T1000 (cell line): Measurements from ENCODE around the gene BPI.
"Not testable (repeated sequence)": the region's sequence is repeated elsewhere in the genome, so short reads cannot be mapped to it uniquely, and the experiment has no call there.

Source experiments
- DNase-seq: peaks from one replicate; lab custom pipeline; 2025; ENCODE audit warnings: mixed read lengths; lab: John Stamatoyannopoulos, UW

The BPI gene

DNA sequence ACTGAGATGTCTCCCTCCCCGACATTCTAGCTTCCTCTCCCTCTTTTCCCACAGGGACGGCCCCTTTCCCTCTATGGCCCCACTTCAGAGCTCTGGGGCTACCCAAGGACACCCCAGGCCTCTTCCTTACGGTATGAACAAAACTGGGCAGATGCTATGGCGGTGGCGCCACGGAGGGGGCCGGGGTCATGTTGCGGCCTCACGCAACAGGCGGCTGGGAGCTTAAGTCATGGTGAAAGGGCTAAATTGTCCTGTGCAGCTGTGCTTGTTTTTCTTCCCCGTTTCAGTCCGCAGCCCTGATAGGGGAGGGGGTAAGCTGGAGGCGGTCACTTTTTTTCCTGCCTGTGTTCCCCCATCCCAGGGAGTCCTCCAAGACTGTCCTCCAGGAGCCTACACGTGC lies 25.8 kb upstream of the BPI start:
- DNase-seq: no peak

DNA sequence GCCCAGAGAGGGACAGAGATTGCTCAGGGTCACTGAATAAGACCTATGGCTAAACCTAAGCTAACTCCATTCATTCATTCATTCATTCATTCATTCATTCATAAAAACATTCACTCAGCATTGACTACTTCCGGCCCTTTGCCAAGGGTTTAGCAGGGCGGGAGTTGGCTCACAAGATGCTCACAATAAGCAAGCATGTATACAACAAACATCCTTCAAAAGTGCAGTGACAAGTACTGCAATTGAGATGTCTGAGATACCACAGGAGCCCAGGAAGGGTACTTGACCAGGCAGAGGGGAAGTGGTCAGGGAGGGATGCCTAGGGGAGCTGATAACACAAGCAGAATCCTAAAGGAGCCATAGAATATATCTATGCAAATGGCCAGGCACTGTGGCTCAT lies 25.2 kb upstream of the BPI start:
- DNase-seq: no peak

DNA sequence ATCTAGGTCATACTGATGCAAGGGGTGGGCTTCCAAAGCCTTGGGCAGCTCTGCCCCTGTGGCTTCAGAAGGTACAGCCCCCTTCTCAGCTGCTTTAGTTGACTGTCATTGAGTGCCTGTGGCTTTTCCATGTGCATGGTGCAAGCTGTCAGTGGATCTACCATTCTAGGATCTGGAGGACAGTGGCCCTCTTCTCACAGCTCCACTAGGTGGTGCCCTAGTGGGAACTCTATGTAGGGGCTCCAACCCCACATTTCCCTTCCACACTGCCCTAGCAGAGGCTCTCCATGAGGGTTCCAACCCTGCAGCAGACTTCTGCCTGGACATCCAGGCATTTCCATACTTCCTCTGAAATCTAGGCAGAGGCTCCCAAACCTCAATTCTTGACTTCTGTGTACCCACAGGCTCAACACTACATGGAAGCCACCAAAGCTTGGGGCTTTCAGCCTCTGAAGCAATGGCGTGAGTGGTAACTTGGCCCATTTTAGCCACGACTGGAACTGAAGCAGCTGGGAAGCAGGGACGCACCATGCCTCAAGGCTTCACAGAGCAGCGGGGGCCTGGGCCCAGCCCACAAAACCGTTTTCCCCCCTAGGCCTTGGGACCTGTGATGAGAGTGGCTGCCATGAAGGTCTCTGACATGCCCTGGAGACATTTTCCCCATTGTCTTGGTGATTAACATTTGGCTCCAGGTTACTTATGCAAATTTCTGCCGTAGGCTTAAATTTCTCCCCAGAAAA lies 22.6 kb upstream of the BPI start:
- not testable (repeated sequence) for DNase-seq

DNA sequence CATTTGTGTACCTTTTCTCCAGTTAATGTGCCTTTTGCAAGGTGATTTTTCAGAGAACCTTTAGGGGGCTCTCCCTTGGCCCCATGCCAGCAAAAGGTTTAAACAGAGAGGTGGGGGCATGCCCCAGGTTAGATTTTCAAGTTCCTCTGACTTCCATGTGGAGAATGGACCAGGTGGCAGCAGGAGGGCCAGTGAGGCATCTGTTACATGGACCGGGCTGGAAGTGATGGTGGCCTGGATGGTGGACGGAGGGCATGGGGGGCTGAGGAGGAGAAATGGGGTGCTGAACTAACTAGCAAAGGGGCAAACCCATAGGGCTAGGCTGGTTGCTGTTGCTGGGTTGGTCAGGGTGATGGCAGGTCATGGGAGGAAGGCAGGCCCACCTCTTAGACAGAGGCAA lies 20.7 kb upstream of the BPI start:
- DNase-seq: no peak

DNA sequence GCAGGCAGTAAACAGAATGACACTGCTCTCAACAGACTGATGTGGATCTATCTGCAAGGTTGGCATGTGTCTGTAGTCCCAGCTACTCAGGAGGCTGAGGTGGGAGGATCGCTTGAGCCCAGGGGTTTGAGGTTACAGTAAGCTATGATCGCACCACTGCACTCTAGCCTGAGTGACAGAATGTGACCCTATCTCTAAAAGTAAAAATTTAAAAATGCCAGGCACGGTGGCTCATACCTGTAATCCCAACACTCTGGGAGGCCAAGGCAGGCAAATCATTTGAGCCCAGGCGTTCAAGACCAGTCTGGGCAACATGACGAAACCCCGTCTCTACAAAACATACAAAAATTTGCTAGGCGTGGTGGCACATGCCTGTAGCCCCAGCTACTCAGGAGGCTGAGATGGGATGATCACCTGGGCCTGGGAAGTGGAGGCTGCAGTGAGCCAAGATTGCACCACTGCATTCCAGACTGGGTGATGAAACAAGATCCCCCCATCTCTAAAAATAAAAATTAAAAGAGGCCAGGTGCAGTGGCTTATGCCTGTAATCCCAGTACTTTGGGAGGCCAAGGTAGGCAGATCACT lies 19.8 kb upstream of the BPI start:
- DNase-seq: not testable (repeated sequence)

DNA sequence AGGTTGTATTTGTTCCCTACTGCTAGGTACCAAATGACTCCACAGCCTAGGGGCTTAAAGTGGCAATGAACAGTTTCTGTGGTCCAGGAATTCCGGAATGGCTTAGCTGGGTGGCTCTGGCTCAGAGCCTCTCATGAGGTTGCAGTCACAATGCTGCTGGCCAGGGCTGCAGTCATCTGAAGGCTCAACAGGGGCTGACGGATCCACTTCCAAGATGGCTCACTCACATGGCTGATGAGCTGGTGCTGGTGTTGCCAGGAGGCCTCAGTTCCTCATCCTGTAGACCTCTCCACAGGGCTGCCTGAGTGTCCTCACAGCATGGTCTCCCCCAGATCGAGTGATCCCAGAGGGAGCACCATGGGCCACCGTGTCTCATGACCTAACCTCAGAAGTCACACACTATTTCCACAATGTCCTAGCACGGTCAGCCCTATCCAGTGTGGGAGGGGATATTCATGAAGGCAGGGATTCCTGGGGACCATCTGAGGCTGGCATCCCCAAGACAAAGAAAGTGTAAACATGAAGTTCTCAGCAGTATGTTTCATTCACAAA lies 19.0 kb upstream of the BPI start:
- DNase-seq: no peak

DNA sequence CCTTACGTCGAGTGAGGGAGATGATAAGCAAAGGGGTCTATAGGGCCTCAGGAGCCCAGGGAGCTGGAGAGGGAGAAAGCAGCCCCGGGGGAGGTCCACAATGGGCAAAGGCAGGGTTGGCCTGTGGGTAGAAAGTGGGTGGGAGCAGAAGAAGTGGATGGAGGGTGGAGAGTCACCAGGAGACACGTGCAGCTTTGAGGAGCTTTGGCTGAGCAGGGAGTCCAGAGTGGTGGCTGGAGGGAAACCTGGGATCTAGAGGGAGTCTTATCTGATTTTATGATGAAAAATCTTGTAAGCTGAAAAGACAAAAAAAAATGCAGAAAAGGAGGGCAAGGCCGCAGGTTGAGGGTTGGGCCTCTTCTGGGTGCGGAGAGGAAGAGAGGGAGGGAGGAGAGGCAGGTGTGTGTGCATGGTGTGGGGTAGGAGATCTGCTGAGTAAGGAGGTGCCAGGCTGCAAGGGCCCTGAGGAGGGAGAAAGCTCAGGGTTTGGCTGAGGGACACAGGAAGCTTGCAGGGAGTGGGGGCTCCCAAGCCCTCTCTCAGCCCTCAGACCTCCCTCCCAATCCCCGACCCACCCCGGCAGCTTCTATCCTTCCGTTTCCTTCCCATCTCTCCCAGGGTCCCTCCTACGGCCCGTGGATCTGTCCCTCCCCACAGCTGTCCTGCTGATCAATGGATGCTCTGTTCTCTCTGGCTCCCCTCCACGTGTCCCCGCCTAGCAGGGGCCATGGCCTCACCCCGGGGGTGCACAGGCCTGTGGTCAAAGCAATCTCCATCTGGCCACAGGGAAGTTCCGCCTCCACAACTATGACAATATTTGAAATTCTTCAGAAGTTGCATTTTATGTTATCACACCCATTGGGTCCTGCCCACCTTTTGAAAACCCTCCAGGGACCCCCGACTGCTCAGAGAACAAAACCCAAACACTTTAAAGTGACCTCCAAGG lies 17.1 kb upstream of the BPI start:
- no peak for DNase-seq

DNA sequence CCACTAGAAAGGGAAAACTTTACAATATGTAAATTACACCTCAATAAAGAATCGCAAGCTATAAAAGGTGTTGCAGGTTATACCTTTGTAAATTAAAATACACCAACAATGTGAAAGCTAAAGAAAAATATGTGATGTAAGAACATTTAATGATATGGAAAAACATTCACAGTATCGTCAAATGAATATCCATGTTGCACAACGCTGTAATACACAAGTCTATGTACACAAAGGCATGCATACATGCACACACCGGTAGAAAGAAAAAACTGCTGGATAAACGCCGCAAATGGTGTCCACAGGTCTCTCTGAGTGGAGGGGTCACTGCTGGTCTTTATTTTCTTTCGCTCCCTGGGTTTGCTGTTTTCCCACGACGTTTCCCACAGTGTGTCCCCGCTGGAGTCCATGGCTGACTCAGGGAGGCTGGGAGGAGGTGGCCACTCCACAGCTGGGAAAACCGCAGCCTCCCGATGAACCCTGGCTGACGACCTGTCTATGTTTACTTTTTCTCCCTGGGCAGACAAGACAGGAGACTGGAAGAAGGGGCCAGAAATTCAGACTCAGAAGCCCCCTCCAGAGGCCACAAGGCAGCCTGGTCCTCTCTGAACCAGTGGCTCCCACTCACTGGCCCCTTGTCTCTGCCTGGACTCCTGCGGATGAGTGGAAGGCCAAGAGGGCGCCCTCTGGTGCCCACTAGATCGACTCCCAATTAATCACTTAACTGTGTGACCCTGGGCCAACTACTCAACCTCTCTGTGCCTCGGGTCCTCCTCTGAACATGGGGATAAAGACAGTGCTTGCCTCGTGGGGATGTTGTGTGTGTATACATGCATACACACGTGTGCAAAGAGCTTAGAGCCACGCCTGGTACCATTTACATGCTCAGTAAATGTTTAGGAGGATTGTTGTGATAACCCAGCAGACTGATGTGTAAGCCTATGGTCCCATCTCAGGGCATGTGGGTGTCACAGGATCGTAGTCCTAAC lies 12.8 kb upstream of the BPI start:
- DNase-seq: no peak

DNA sequence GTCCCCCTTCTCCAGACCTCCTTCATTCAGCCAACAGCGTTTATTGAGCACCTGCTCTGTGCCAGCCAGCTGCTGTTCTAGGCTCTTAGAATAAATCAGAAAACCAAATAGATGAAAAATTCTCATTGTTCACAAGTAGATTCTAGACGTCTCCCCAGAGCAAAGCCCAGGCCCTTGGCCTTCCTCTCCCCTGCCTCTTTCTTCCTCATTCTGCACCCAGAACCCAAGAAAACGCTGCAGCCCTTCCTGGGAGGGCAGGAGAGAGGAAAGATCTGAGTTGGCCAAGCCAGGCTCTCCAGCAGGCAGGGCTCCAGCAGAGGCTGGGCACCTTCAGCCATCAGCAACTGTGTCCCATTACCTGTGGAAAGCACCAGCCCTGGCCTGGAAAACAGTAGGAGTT lies 12.0 kb upstream of the BPI start:
- DNase-seq: no peak

DNA sequence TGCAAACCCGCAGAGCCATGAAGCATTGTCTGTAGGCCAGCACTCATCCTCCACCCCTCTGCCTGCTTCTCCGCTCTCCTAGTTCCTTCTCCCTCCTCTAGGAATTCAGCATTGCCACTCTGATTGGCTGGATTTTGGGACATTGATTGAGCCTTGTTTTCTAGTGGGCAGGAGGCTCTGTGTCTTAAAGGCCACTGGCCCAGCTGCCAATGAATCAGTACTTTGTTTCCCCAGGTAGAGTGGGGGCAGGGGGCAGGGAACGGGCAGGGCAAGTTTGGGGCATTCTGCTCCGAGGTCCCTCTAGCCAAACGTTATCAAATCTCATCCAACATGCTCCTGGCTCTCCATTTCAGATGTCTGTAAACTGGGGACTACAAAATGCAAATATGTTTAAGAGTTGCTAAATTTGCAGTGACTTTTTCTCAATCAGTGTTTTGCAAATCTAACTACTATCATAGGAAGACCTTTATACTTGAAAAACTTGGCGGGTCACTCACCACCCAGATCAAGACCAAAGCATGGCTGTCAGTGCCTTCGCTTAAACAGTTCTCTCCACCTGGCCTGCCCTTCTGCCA lies 10.4 kb upstream of the BPI start:
- DNase-seq: no peak

DNA sequence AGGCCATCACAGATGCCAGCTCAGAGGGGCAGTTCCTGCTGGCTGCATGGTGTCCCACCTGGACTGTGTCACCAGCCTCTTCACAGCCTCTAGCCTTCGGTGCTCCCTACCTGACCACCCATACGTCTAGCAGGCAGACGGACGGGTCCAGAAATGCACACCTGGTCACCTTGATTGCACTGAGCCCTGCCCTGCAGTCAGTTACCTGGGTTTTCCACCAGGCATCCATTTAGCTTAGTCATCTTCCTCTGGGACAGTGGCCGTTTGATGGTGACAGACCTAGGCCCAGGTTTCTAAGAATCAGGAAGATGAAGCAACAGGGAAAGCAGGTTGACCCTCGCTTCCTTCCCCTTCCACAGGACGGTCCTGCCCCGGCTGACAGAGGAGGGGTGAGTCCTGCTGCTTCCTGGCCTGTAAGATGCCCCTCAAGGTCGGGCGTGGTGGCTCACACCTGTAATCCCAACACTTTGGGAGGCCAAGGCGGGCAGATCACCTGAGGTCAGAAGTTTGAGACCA lies 9.8 kb upstream of the BPI start:
- no peak for DNase-seq

DNA sequence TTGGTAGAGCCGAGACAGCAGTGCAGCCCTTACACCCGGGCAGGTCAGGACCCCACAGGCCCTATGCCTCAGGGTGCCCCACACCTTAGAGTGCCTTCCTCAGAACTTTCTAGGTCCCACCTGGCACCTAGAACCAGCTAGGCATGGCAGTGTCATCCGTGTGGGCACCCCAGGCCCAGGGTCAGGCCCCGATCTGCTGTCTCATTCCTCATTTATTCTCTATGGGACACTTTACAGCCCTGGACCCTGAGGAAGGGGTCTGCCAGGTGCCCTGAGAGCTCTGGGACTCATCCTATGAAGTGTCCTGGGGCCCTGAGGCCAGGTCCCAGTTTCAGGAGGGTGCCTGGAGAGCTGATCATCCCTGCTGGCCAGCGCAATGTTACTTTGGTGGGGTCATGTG lies 8.1 kb upstream of the BPI start:
- no peak for DNase-seq

DNA sequence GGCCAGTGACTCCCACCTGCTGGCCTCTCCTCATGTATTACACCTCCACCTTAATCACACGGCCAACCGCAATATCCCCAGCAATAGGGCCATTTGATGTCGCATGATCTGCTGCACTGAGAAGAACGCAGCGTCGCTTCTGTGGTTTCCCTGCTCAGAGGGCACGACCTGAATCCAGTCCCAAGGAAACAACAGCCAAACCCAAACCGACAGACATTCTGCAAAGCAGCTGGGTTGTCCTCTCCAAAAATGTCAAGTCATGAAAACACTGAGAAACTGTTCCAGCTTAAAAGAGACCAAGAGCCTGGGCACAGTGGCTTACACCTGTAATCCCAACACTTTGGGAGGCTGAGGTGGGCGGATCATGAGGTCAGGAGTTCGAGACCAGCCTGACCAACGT lies 7.5 kb upstream of the BPI start:
- DNase-seq: no peak

DNA sequence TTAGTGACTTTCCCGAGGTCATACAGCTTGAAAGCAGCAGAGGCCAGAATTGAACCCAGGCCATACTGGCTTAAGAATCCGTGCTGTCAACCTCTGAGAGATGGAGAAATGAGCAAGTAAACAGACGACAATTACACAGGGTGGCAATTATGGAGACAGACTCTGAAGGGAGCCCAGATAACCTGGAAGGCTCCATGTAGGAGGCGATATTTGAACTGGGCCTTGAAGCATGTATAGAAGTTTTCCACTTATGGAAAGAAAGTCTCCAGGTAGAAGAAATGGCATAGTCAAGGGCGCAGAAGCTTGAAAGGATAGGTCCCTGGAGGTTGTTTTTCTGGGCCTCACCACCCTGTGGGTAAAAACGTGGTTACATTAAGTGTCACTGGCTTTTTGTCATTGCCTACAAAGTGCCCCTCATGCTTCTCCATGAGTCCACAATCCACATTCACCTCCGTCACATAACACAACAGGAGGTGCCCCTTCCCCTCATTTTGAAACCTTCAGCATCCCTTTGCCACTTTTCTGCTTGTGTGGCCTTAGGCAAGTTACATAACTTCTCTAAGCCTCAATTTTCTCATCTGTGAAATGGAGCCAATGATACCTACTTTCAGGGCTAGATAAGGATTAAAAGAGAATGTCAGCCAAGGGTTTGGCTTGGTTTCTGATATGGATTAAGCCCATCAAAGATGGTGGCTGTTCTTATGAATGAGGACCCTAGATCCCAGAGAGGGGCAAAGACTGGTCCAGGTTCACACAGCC lies 5.9 kb upstream of the BPI start:
- no peak for DNase-seq

DNA sequence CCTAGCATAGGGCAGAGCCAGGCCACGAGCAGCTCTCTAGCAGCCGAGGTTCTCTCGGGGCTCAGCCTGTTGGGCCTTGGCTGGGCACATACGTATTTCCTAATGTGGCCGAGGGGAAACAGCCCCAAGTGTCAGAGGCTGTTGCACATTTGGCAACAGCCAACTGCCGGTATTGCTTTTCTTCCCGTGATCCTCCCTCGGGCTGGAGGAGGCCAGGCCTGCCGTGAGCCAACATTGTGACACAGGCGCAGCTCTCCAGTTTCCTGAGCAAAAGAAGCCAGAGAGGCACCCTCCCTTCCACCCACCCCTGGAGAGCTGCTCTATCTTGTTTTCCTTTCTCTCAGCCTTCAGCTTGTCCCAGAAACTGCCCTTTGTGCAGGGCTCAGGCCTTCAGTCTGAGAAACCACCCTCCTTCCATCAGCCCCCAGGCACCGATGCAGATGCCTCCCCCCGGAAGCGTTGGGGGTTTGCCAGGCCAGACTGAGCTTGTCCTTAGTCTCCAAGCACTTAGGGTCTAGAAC lies 5.1 kb upstream of the BPI start:
- DNase-seq: no peak

DNA sequence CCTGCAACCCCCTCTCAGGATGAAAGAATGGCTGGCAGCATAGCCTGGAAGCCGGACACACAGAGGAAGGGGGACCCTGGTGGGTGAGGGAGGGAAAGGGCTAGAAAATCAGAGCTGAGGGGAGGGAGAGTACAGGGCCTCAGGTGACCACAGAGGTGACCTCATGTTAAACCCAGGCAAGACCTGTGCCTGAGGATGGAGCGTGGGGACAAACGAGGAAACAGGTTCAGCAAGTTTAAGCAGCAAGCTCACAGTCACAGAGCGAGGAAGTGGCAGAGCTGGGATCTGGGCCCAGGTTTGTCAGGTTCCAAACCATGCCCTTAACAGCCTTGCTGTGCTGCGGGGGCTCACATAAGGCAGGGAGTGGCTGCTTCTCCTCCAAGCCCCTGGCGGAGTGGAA lies 4.0 kb upstream of the BPI start:
- no peak for DNase-seq

DNA sequence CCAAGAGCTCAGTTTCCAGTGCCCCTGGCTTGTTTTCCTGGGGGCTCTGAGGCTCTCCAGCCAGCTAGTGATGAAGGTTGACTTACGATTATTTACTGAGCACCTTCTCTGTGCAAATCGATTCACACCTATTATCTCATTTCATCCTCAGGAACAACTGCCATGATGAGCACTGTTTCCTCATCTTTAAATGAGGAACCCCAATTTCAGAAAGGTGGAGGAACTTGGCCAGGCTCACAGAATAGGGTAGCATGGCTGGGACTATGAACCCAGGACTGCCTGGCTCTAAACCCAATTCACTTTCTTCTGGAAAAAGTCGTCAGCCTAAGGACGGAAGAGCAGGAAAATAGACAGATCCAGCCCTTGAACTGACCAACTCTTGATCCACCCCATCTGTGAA lies 3.5 kb upstream of the BPI start:
- DNase-seq: no peak

DNA sequence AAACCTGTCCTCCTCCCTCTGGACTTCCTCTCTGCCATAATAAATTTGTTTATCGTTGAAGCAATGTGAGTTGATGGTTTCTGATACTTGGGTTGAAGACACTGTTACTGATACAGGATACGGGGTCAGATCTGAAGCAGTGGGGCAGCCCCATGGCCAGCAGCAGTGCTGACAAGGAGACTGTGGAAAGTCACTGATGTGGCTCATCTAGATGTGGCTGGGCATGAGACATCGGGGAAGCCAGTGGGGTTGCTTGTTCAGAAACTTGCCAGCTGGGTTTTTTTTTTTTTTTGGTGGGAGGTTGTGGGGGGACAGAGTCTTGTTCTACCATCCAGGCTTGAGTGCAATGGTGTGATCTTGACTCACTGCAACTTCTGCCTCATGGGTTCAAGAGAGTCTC lies 2.6 kb upstream of the BPI start:
- DNase-seq: no peak

DNA sequence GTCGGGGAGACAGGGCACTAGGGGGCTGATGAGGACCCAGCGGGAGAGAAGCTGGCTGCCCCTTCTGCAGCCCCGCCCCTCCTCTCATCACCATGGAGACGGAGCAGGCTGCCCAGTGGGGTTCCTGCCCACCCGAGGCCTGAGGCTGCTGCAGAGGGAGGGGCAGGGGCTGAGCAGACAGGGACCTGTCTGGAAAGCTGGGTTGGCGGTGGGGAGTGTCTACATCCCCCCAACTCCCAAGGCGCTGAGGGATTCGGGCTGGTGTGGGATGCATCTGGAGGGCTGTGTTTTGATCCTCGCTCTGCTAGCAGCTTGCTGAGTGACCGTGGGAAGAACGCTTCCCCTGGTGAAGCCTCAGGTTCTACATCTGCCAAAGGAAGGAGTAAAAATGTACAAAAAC lies 1.2 kb upstream of the BPI start:
- no peak for DNase-seq
